Peyer's patch (tissue), 4 donors: ENCODE results near the gene TMEM25.
A peak's percentile ranks its signal among the peaks of the same experiment; 100 is the strongest.

Experiments
- POLR2A ChIP-seq, 2 donors: fragments of 450-650 bp; IDR thresholded peaks; one replicate each; pipeline ENCODE4 v1.5.1; 2017; ENCODE audit warnings: antibody characterized with exemption in 2 of 2, mild to moderate bottlenecking in 2 of 2, moderate library complexity in 2 of 2
- TF ChIP-seq, protein P1 (sequence below), 6 experiments: fragments of 450-650 bp in 4 of 6; fragments of 200-600 bp in 2 of 6; sonication (generic) in 1 of 6; IDR thresholded peaks; one replicate each; pipeline ENCODE4 v1.5.1; 2017 to 2019; ENCODE audit warnings: antibody characterized with exemption in 6 of 6, mild to moderate bottlenecking in 3 of 6, moderate library complexity in 1 of 6

DNA sequence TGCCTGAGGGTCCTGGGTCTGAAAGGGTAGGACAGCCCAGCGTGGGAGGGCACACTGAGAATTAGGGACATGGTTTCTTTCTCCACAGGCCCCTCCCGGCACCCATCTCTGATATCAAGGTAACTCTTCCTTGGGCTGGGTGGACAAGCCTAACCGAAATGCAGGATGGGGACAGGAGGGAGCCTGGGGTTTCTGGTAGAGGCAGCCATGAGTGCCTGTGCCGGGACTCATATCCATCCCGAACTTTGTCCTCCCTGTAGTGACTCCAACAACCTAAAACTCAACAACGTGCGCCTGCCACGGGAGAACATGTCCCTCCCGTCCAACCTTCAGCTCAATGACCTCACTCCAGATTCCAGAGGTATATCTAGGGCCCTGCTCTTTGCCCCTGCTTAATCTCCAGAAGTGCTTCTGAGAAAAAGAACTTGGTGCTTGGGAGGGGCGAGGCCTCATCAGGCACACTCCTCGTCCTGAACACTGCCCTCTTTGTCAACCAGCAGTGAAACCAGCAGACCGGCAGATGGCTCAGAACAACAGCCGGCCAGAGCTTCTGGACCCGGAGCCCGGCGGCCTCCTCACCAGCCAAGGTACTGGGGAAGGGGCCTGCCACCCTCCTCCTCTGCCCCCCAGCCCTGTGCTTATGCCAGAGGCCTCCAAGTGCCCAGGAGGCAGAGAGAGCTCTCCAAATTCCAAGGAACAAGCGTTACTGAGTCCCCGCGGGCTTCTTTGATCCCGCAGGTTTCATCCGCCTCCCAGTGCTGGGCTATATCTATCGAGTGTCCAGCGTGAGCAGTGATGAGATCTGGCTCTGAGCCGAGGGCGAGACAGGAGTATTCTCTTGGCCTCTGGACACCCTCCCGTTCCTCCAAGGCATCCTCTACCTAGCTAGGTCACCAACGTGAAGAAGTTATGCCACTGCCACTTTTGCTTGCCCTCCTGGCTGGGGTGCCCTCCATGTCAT, 3.1 kb downstream of the TMEM25 start:
- TF ChIP-seq, protein P1, sequence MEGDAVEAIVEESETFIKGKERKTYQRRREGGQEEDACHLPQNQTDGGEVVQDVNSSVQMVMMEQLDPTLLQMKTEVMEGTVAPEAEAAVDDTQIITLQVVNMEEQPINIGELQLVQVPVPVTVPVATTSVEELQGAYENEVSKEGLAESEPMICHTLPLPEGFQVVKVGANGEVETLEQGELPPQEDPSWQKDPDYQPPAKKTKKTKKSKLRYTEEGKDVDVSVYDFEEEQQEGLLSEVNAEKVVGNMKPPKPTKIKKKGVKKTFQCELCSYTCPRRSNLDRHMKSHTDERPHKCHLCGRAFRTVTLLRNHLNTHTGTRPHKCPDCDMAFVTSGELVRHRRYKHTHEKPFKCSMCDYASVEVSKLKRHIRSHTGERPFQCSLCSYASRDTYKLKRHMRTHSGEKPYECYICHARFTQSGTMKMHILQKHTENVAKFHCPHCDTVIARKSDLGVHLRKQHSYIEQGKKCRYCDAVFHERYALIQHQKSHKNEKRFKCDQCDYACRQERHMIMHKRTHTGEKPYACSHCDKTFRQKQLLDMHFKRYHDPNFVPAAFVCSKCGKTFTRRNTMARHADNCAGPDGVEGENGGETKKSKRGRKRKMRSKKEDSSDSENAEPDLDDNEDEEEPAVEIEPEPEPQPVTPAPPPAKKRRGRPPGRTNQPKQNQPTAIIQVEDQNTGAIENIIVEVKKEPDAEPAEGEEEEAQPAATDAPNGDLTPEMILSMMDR (IDR thresholded peaks at IDR 0.05) = peak in 3 of 6 experiments; percentile 34 to 44 (median 38)
- peak; percentile 72 to 78 for TF ChIP-seq POLR2A (IDR thresholded peaks at IDR 0.05)
